Measurements from ENCODE around the gene UBE2H. TPM values are rescaled to one million over a fixed set of nuclear protein-coding genes. Genes with fewer than 3 reads are reported as not detected.

The UBE2H gene
- total and polyA plus RNA-seq, 4 donors, result 11.9 to 84.2 (median 23.7) TPM

DNA sequence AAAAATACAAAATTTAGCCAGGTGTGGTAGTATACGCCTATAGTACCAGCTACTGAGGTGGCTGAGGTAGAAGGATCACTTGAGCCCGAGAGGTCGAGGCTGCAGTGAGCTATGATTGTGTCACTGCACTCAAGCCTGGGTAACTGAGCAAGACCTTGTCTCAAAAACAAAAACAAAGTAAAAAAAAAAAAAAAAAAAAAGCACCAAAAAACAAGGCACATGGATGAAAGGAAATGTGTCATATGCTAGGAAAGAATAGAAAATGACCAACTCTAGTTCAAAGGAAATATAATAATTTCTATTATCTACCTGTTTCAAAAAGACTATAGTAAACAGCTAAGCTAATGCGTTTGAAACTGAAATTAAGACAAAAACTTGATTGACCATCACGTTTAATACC is 33.8 kb downstream of the UBE2H start:
- TF ChIP-seq, protein P1, sequence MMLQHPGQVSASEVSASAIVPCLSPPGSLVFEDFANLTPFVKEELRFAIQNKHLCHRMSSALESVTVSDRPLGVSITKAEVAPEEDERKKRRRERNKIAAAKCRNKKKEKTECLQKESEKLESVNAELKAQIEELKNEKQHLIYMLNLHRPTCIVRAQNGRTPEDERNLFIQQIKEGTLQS (IDR thresholded peaks at IDR 0.05), result no peak
- no peak for TF ChIP-seq HNF4A (conservative IDR thresholded peaks at IDR 0.05)
- no peak for TF ChIP-seq FOXA1 (IDR thresholded peaks at IDR 0.05)
- TF ChIP-seq, protein P2, sequence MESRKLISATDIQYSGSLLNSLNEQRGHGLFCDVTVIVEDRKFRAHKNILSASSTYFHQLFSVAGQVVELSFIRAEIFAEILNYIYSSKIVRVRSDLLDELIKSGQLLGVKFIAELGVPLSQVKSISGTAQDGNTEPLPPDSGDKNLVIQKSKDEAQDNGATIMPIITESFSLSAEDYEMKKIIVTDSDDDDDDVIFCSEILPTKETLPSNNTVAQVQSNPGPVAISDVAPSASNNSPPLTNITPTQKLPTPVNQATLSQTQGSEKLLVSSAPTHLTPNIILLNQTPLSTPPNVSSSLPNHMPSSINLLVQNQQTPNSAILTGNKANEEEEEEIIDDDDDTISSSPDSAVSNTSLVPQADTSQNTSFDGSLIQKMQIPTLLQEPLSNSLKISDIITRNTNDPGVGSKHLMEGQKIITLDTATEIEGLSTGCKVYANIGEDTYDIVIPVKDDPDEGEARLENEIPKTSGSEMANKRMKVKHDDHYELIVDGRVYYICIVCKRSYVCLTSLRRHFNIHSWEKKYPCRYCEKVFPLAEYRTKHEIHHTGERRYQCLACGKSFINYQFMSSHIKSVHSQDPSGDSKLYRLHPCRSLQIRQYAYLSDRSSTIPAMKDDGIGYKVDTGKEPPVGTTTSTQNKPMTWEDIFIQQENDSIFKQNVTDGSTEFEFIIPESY (IDR thresholded peaks at IDR 0.05), result no peak
- TF ChIP-seq YY1 (IDR thresholded peaks at IDR 0.05), result no peak
- no peak for TF ChIP-seq GABPA (IDR thresholded peaks at IDR 0.05 in 1 of 2, conservative IDR thresholded peaks at IDR 0.05 in 1 of 2)
- TF ChIP-seq, protein P3, sequence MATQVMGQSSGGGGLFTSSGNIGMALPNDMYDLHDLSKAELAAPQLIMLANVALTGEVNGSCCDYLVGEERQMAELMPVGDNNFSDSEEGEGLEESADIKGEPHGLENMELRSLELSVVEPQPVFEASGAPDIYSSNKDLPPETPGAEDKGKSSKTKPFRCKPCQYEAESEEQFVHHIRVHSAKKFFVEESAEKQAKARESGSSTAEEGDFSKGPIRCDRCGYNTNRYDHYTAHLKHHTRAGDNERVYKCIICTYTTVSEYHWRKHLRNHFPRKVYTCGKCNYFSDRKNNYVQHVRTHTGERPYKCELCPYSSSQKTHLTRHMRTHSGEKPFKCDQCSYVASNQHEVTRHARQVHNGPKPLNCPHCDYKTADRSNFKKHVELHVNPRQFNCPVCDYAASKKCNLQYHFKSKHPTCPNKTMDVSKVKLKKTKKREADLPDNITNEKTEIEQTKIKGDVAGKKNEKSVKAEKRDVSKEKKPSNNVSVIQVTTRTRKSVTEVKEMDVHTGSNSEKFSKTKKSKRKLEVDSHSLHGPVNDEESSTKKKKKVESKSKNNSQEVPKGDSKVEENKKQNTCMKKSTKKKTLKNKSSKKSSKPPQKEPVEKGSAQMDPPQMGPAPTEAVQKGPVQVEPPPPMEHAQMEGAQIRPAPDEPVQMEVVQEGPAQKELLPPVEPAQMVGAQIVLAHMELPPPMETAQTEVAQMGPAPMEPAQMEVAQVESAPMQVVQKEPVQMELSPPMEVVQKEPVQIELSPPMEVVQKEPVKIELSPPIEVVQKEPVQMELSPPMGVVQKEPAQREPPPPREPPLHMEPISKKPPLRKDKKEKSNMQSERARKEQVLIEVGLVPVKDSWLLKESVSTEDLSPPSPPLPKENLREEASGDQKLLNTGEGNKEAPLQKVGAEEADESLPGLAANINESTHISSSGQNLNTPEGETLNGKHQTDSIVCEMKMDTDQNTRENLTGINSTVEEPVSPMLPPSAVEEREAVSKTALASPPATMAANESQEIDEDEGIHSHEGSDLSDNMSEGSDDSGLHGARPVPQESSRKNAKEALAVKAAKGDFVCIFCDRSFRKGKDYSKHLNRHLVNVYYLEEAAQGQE (IDR thresholded peaks at IDR 0.05), result no peak
- TF ChIP-seq SP1 (IDR thresholded peaks at IDR 0.05), result no peak
- no peak for TF ChIP-seq FOXA2 (IDR thresholded peaks at IDR 0.05)
- TF ChIP-seq NR2F2 (IDR thresholded peaks at IDR 0.05), result no peak
- TF ChIP-seq, protein P4, sequence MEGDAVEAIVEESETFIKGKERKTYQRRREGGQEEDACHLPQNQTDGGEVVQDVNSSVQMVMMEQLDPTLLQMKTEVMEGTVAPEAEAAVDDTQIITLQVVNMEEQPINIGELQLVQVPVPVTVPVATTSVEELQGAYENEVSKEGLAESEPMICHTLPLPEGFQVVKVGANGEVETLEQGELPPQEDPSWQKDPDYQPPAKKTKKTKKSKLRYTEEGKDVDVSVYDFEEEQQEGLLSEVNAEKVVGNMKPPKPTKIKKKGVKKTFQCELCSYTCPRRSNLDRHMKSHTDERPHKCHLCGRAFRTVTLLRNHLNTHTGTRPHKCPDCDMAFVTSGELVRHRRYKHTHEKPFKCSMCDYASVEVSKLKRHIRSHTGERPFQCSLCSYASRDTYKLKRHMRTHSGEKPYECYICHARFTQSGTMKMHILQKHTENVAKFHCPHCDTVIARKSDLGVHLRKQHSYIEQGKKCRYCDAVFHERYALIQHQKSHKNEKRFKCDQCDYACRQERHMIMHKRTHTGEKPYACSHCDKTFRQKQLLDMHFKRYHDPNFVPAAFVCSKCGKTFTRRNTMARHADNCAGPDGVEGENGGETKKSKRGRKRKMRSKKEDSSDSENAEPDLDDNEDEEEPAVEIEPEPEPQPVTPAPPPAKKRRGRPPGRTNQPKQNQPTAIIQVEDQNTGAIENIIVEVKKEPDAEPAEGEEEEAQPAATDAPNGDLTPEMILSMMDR (IDR thresholded peaks at IDR 0.05; ENCODE audit: low read depth, low read length, missing input control), result no peak
- H3K4me1 ChIP-seq (ENCODE audit: control insufficient read depth in 4 of 4, insufficient read depth in 4 of 4, low read length in 3 of 4), result peaks cover 0 to 5% (median under 1%) of the 10 kb centered on the region in 4 donors
- 93% methylated on average over 5 of the region's 5 CpGs for WGBS
- H3K4me3 ChIP-seq (ENCODE audit: low read depth in 1 of 3, low read length in 3 of 3), result no peak overlapping the region
- H3K27me3 ChIP-seq (ENCODE audit: control insufficient read depth in 4 of 4, insufficient read depth in 4 of 4, low read length in 3 of 4), result no peaks in the 10 kb centered on the region
- H3K9me3 ChIP-seq (ENCODE audit: control insufficient read depth in 4 of 4, low read length in 3 of 4), result no peaks in the 10 kb centered on the region
- no peak overlapping the region for H3K27ac ChIP-seq (ENCODE audit: low read depth in 1 of 2, low read length in 2 of 2)
- no peak overlapping the region for H3K9ac ChIP-seq (ENCODE audit: low read depth in 1 of 2, low read length in 2 of 2)
- no peak for DNase-seq (ENCODE audit: low spot score)
- H3K36me3 ChIP-seq (ENCODE audit: control insufficient read depth in 4 of 4, insufficient read depth in 3 of 4, low read depth in 1 of 4, low read length in 3 of 4), result no peaks in the 10 kb centered on the region

DNA sequence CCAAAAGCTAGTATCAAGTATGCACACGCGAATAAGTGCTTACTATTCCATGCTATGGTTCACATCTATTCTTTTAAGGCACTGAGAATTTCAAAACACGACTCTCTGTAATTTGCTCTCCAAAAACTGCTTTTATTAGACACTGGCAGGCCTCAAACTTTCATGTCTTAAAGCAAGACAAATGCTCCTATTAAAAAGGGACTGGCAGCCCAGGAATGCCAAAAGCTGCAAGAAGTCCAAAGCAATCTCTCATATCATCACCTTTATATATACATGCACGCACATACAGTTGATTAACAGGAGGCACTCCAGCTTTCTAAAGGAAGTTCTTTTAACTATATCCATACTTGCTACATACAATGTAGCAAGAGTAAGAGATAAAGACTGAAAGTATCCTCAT is 34.8 kb downstream of the UBE2H start:
- DNase-seq (ENCODE audit: low spot score), result no peak
- Histone ChIP-seq H3K9me3 (ENCODE audit: control insufficient read depth in 4 of 4, low read length in 3 of 4) (no peaks in the 10 kb centered on the region), H3K4me3 (ENCODE audit: low read depth in 1 of 3, low read length in 3 of 3) (no peak overlapping the region), H3K27me3 (ENCODE audit: control insufficient read depth in 4 of 4, insufficient read depth in 4 of 4, low read length in 3 of 4) (no peaks in the 10 kb centered on the region), H3K27ac (ENCODE audit: low read depth in 1 of 2, low read length in 2 of 2) (no peak overlapping the region), H3K9ac (ENCODE audit: low read depth in 1 of 2, low read length in 2 of 2) (no peak overlapping the region), H3K36me3 (ENCODE audit: control insufficient read depth in 4 of 4, insufficient read depth in 3 of 4, low read depth in 1 of 4, low read length in 3 of 4) (no peaks in the 10 kb centered on the region), H3K4me1 (ENCODE audit: control insufficient read depth in 4 of 4, insufficient read depth in 4 of 4, low read length in 3 of 4) (peaks cover 0 to 2% (median under 1%) of the 10 kb centered on the region in 4 donors)
- WGBS, result 86% methylated on average over 4 of the region's 4 CpGs
- TF ChIP-seq, protein P2 (IDR thresholded peaks at IDR 0.05), result no peak
- TF ChIP-seq RXRA (IDR thresholded peaks at IDR 0.05) (no peak), SP1 (IDR thresholded peaks at IDR 0.05) (no peak), HNF4G (IDR thresholded peaks at IDR 0.05) (no peak), YY1 (IDR thresholded peaks at IDR 0.05) (no peak), FOXA2 (IDR thresholded peaks at IDR 0.05) (no peak), EGR1 (IDR thresholded peaks at IDR 0.05; ENCODE audit: low read depth in 2 of 2) (no peak), HNF4A (conservative IDR thresholded peaks at IDR 0.05) (no peak), TAF1 (conservative IDR thresholded peaks at IDR 0.05) (no peak), GABPA (IDR thresholded peaks at IDR 0.05 in 1 of 2, conservative IDR thresholded peaks at IDR 0.05 in 1 of 2) (no peak), JUND (IDR thresholded peaks at IDR 0.05) (no peak), RAD21 (IDR thresholded peaks at IDR 0.05) (no peak)
- TF ChIP-seq, protein P4 (IDR thresholded peaks at IDR 0.05; ENCODE audit: low read depth, low read length, missing input control), result no peak
- TF ChIP-seq, protein P1 (IDR thresholded peaks at IDR 0.05), result no peak
